Ovary (tissue), 9 donors: ENCODE data around the gene TDRD9. TPM values are rescaled to one million over a fixed set of nuclear protein-coding genes. Genes with fewer than 3 reads are reported as not detected.

Source experiments
- DNase-seq, 5 donors: peaks; one replicate each; pipeline ENCODE4 v3.0.0-alpha.2; 2019 to 2020
- H3K27ac ChIP-seq, 2 donors: fragments of 200-600 bp; one replicate each; pipeline versions ENCODE4 v1.5.1 to v1.8.0; 2019 to 2022
- H3K27me3 ChIP-seq: fragments of 200-600 bp; one replicate; pipeline ENCODE4 v1.8.0; 2022
- H3K36me3 ChIP-seq: fragments of 200-600 bp; sonication (generic); one replicate; pipeline ENCODE4 v1.5.1; 2019
- H3K4me1 ChIP-seq: one replicate; pipeline ENCODE4 v1.8.1; 2013; ENCODE audit warnings: mild to moderate bottlenecking, moderate library complexity; ENCODE audit not compliant: insufficient read depth
- H3K4me3 ChIP-seq: fragments of 200-600 bp; sonication (generic); one replicate; pipeline ENCODE4 v1.5.1; 2017
- H3K9me3 ChIP-seq, 2 donors: fragments of 200-600 bp in 1 of 2; sonication (generic) in 1 of 2; one replicate each; pipeline versions ENCODE4 v1.5.1 to v1.8.1; 2013 to 2019; ENCODE audit warnings: mild to moderate bottlenecking in 1 of 2, moderate library complexity in 1 of 2
- CTCF ChIP-seq, 3 donors: fragments of 450-650 bp in 2 of 3; fragments of 200-600 bp in 1 of 3; IDR thresholded peaks; one replicate each; pipeline versions ENCODE4 v1.5.1 to v1.8.0; 2016 to 2022; ENCODE audit warnings: antibody characterized with exemption in 3 of 3, mild to moderate bottlenecking in 1 of 3
- EP300 ChIP-seq: sonication (generic); formaldehyde crosslinking; IDR thresholded peaks from one replicate; pipeline ENCODE4 v1.6.1; 2017; ENCODE audit warnings: antibody characterized with exemption
- POLR2A ChIP-seq: fragments of 450-650 bp; IDR thresholded peaks from one replicate; pipeline ENCODE4 v1.6.1; 2017; ENCODE audit warnings: antibody characterized with exemption, mild to moderate bottlenecking, moderate library complexity
- WGBS, 3 donors: extraction: QIAGEN DNeasy Blood & Tissue Kit in 1 of 3; methylation state at CpG; one replicate each; pipeline versions ENCODE4 v1.1.5 to v1.1.7; 2013 to 2017; 5-methylcytosine and 5-hydroxymethylcytosine counted together
- intact Hi-C, 4 donors: fragments of 100-400 bp; cut with DNase I; formaldehyde crosslinking; loops; one replicate each; pipeline versions ENCODE4 v1.11.0 to v1.15.1; 2022 to 2023
- polyA plus RNA-seq, 2 donors: library from polyadenylated mRNA; stranded (reverse); fragments of 200-250 nt in 1 of 2; fragments of 350-450 nt in 1 of 2; fragmentation: Illumina TruSeq in 1 of 2; extraction: RNeasy Lipid Tissue Mini Kit (QIAGEN cat#74804) in 1 of 2; gene quantifications; one replicate each; pipeline ENCODE4 v1.2.3, GENCODE V29; 2013 to 2014
- total RNA-seq, 7 donors: library from RNA; depleted of rRNA in 2 of 7; stranded (reverse); fragments of >200 nt in 2 of 7; fragmentation: NEBNext Ultra II Directional in 3 of 7; extraction: Animal tissue kit (Norgen Biotek cat#: 25700) in 3 of 7; gene quantifications; one replicate each; pipeline versions ENCODE4 v1.1.0 to v1.2.4, GENCODE V29; 2016 to 2023
- donor health status: DM: no; HTN: no; CAD: no; lungs with moderate emphysema.
- donor health status: DM: no; HTN: no; CAD: no.
- donor health status: Bipolar disorder and iron deficiency.
- donor health status: DM: yes; HTN: yes; CAD: no.
- donor health status: DM: no; HTN: no; CAD: no.
- donor health status: DM: yes; HTN: yes; CAD: no.

TDRD9 gene
- total and polyA plus RNA-seq, 9 donors = 0.23 to 5.1 (median 0.83) TPM

GRCh38 chr14:103894723-103895059, 33.6 kb upstream of the TDRD9 start:
- Histone ChIP-seq H3K27ac (no peak overlapping the region), H3K36me3 (no peaks in the 10 kb centered on the region), H3K4me1 (peaks cover 4% of the 10 kb centered on the region), H3K4me3 (no peak overlapping the region), H3K27me3 (no peaks in the 10 kb centered on the region), H3K9me3 (no peaks in the 10 kb centered on the region)
- intact Hi-C loops = loop anchor here in 3 of 4 donors (5.0 to 10.0 kb wide), 2 partner anchors 87 to 90 kb away; no protein-coding TSS in a partner anchor
- TF ChIP-seq EP300 (no peak), POLR2A (no peak), CTCF (IDR thresholded peaks at IDR 0.05) (no peak)
- 87 to 92% (median 91%) methylated on average over 6 to 7 of the region's 7 CpGs for WGBS, 3 donors
- no peak for DNase-seq

- no peaks in the 10 kb centered on the region for H3K9me3 ChIP-seq
- no peaks in the 10 kb centered on the region for H3K4me1 ChIP-seq
- intact Hi-C loops = loop anchor here in 3 of 4 donors (5.0 to 10.0 kb wide), 2 partner anchors 89 to 92 kb away; no protein-coding TSS in a partner anchor
- no peak overlapping the region for H3K27ac ChIP-seq
- H3K27me3 ChIP-seq = no peaks in the 10 kb centered on the region
- TF ChIP-seq CTCF (IDR thresholded peaks at IDR 0.05) (no peak), POLR2A (no peak), EP300 (no peak)
- 69 to 77% (median 69%) methylated on average over 6 of the region's 6 CpGs for WGBS, 3 donors
- no peak for DNase-seq
- H3K36me3 ChIP-seq = no peaks in the 10 kb centered on the region
- H3K4me3 ChIP-seq = no peak overlapping the region
Measured at GRCh38 chr14:103896578-103896977, 31.7 kb upstream of the TDRD9 start.

GRCh38 chr14:103897075-103897947, 30.9 kb upstream of the TDRD9 start:
- intact Hi-C loops = loop anchor here in 3 of 4 donors (5.0 to 10.0 kb wide), 2 partner anchors 90 to 93 kb away; no protein-coding TSS in a partner anchor
- Histone ChIP-seq H3K9me3 (no peaks in the 10 kb centered on the region), H3K27me3 (no peaks in the 10 kb centered on the region), H3K27ac (no peak overlapping the region), H3K4me3 (no peak overlapping the region), H3K36me3 (no peaks in the 10 kb centered on the region), H3K4me1 (no peaks in the 10 kb centered on the region)
- TF ChIP-seq EP300 = no peak
- TF ChIP-seq CTCF (IDR thresholded peaks at IDR 0.05) = no peak
- TF ChIP-seq POLR2A = no peak
- WGBS, 3 donors = 79 to 83% (median 80%) methylated on average over 27 of the region's 27 CpGs
- DNase-seq = no peak

GRCh38 chr14:103898204-103898603, 30.1 kb upstream of the TDRD9 start:
- WGBS, 3 donors = 94 to 100% (median 98%) methylated on average over 4 of the region's 4 CpGs
- intact Hi-C loops = loop anchor here in 3 of 4 donors (5.0 to 10.0 kb wide), 2 partner anchors 91 to 93 kb away; no protein-coding TSS in a partner anchor
- no peak overlapping the region for H3K4me3 ChIP-seq
- TF ChIP-seq POLR2A (no peak), EP300 (no peak), CTCF (IDR thresholded peaks at IDR 0.05) (no peak)
- no peaks in the 10 kb centered on the region for H3K36me3 ChIP-seq
- no peak overlapping the region for H3K27ac ChIP-seq
- no peaks in the 10 kb centered on the region for H3K27me3 ChIP-seq
- no peak for DNase-seq
- H3K9me3 ChIP-seq = no peaks in the 10 kb centered on the region
- no peaks in the 10 kb centered on the region for H3K4me1 ChIP-seq
